Activated naive CD8-positive, alpha-beta T cell treated with anti-CD3 and anti-CD28 coated beads for 36 hours (primary cell): ENCODE results near the gene MED15. TPM values are rescaled to one million over a fixed set of nuclear protein-coding genes. Genes with fewer than 3 reads are reported as not detected.

Experiments used
- total RNA-seq, 2 experiments: library from RNA; stranded (reverse); gene quantifications; one replicate each; pipeline ENCODE4 v1.2.3, GENCODE V29; 2021

Gene MED15
- total RNA-seq, 2 experiments from 2014 or later = 91.1 to 91.8 TPM

Other genes starting within 250 kb of the MED15 start
- gene RTN4R, start 239.3 kb upstream of the MED15 start, total RNA-seq = 1 to 10 TPM; 3.2 to 3.5 TPM
- 10 to 100 TPM; 35.1 to 38.2 TPM for gene DGCR6L, start 187.6 kb upstream of the MED15 start, total RNA-seq
- 10 to 100 TPM; 11.5 to 12.2 TPM for gene ZNF74, start 113.5 kb upstream of the MED15 start, total RNA-seq
- under 1 TPM; 0.14 to 0.16 TPM for gene SCARF2, start 69.8 kb upstream of the MED15 start, total RNA-seq
- gene KLHL22, start 11.8 kb upstream of the MED15 start, total RNA-seq = 10 to 100 TPM; 11.2 to 12.3 TPM